GM10847 (cell line): ENCODE data around the gene FNIP2.

Source experiments
- POLR2A ChIP-seq: IDR thresholded peaks from 2 replicates; pipeline ENCODE4 v1.6.1; 2011; ENCODE audit not compliant: insufficient read length; ENCODE audit errors: extremely low read depth

The FNIP2 gene

GRCh38 chr4:158835226-158836001 is 66.6 kb downstream of the FNIP2 start:
- no peak for TF ChIP-seq POLR2A

DNA sequence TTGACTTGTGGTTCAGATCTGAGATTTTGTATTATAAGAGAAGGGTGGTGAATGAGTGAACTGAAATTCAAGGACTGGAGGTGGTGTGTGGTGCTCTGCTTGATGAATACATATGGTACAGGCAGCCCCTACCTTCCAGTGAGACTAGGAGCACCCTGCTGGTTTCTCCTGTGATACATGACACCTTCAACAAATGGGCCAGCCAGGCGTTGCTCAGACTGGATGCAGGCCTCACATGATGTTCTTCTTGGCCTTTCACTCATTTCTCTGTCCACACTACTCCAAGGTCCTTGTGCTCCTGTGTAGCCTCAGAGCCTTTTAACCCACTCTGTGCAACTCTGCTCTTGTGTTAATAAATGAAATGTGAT is 67.2 kb downstream of the FNIP2 start:
- TF ChIP-seq POLR2A: no peak

DNA sequence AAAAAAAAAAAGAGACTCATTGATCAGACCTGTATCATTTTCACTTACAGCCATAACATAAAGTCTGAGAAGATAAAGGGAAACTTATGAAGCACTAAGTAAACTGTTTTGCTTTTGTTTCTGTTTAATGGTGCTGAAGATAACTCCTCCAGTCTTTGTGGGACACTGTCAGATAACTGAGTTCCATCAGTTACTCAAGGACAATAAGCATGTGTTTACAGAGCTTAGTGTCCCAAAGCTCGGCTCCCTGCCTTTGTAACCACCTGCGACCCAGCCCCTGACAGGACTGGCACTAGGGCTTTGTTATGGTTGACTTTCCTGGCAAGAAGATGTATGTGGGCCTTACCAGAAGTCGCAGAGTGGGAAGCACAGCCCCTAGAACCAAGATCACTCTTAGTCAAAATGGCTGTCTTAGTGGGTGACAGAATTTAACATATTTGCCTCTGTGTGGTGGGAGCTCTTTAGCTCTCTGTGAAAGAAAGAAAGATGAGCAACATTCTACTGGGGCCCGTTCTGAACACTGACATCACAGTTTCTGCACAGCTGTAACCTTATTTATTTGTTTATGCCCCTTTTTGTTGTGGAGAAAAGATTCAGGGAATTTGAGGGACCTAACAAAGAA is 68.1 kb downstream of the FNIP2 start:
- no peak for TF ChIP-seq POLR2A

DNA sequence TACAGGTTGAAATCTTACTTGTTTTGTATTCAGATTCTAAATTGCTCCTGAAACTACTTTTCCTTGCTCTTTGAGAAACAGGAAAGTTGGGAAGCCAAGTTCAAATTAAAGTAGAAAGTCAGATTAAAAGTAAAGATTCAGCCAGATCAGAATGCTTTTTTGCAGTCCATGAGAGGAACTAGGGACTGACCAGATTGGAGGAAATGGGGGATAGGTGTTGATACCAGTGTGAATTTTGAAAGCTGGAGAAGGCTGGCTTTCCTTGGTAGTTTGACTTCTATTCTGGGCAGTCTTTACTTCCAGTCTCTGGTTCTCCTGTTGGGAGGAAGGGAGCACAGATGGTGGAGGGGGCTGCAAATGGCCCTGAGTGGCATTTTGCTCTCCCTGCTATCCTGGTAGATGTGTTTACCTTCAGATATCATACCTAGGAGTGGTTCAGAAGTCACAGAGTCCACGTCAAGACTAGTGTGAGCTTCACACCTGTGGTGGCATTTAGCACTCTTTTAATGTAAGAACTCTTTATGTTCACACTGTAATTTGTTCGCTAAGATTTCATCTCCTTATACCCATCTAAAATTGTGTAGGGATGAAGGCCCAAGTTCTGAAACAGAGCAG is 68.8 kb downstream of the FNIP2 start:
- no peak for TF ChIP-seq POLR2A

GRCh38 chr4:158840131-158840530 is 71.3 kb downstream of the FNIP2 start:
- no peak for TF ChIP-seq POLR2A

- no peak for TF ChIP-seq POLR2A
These were observed 72.7 kb downstream of the FNIP2 start for GRCh38 chr4:158841540-158841939.

DNA sequence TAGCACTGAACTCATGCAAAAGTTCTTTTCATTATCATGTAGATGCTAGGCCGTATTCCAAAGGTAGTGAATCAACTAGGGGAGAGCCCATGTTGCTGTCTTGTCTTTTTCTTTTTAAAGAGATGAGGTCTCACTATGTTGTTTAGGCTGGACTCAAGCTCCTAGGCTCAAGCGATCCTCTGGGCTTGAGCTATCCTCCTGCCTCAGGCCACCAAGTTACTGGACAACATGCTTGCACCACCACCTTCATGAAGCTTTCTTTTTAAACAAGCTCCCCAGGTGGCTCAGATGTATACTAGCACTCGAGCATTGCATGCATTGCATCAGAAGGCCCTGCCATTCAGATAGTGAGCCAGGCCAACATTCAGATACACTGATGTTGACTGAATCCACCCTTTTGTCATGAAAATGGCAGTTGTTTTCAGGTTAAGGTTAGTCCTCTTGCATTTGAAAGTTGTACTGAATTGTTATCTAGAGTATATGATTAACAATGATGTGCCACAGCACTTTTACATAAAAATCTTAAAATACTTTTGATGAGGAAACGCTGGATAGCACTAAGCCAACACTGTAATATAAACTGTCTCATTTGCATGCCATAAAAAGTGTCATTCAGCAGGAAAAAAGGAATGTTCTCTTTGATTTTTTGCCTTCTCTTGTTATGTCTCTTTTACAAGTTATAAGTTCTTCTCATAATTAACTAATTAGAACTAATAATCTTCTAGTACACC is 76.7 kb downstream of the FNIP2 start:
- TF ChIP-seq POLR2A: no peak

DNA sequence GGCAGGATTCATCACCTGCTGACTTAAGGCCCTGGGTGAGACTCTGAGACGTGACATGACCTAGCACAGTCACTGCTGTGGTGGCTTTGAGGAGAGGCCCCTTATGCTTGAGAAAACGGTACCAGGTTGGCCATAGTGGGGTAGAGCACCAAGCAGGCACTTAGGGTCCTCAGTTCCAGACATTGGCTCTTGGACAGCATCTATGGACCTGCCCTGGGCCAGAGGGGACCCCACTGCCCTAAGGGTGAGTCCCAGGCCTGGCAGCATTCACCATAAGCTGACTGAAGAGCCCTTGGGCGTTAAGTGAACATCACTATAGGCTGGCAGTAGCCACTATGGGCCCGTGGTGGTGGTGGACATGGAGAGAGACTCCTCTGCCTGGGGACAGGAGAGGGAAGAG is 78.7 kb downstream of the FNIP2 start:
- TF ChIP-seq POLR2A: no peak

GRCh38 chr4:158849681-158850080 is 80.9 kb downstream of the FNIP2 start:
- TF ChIP-seq POLR2A: no peak

DNA sequence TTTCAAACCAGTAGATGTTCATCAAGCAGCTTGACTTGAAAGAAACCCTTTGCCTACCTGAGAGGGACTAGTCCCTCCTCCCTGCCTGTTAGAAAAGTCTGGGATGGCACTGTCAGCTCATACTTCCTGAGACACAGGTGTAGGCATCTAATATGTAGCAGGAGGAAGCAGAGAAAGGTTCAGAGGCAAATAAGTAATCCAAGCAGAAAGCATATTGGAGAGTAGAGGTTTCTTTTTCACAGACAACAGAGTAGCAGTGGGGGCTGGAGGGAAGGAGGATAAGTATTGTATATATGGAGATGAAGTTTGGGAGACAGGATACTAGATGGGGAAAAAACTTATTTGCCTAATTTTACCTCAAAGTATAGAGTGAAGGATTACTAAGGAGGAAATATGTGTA is 81.5 kb downstream of the FNIP2 start:
- TF ChIP-seq POLR2A: no peak

DNA sequence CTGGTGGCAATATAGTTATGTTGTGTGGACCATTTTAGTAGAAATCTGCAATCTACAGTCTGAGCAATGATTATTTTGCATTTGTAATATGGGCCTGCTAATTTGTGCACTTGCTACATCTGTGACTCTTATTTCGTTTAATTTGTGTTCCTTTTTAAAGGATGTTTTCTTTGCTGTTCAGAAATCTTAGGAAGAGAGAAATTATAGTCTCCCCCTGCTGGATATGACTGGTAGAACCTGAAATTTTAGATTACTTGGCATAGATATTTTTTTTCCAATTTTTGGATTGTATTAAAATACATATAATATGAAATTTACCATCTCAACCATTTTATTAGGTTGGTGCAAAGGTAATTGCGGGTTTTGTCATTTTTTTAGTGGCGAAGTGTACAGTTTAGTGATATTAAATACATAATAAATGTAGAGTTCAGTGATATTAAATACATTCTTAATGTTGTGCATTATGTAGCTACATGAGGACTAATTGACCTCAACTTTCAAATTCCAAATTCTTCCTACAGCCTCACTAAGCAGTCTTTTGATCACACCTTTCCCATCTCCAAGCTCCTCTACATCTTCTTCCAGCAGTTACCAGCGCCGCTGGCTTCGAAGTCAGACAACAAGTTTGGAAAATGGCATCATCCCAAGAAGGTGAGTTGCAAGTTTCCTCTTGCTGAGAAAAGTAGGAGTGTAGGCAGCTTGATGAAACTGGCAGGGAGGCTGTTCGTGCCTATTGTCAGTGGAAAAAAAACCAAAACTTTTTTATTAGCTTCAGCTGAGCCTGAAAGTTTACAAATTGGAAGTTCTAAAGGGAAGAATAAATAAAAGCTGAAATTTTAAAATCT is 82.2 kb downstream of the FNIP2 start:
- no peak for TF ChIP-seq POLR2A

GRCh38 chr4:158854236-158854635 is 85.4 kb downstream of the FNIP2 start:
- TF ChIP-seq POLR2A: no peak

DNA sequence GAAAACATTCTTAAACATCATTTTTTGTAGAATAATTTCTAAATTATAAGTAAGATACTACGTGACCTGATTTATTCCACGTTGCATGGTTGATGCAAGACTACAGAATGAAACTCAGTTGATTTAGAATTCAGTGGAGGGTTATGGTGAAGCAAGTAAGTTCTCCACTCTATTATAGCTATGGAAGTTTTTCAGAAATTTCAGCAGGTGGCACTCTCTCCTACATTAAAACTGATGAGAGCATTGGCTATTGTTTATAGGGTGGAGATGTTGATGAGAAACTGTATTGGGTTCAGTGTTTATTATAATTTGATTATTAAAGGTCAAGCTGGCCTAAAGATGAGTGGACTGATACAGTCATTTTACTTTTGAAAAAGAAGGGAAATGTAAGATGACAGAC is 88.0 kb downstream of the FNIP2 start:
- no peak for TF ChIP-seq POLR2A

DNA sequence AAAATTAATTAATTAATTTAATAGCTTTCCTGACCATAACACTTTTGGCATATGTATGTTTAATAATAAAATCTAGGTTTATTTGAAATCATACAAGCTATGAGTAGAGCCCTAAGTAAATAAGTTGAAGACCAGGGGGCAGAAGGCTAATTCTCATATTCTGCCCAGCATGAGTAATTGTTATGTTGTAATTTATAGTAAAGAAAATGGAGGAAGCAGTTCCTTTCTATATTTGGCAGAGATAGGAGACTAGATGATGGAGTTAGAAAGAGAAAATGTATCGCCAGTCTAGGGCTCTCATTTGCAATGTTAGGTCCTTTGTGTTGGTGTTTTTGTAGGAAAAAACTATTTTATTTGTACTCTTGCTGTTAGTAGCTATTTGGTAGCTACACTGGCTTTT is 89.1 kb downstream of the FNIP2 start:
- TF ChIP-seq POLR2A: no peak
